Gastroesophageal sphincter (tissue), 4 donors: ENCODE results near the gene NKAIN2. TPM values are rescaled to one million over a fixed set of nuclear protein-coding genes. Genes with fewer than 3 reads are reported as not detected.

ENCODE experiments used
- ATAC-seq: fragments of 150-250 bp; one replicate; pipeline ENCODE4 v1.9.1; 2016; ENCODE audit warnings: mild to moderate bottlenecking, moderate library complexity
- H3K27ac ChIP-seq, 4 donors: fragments of 200-600 bp; sonication (generic) in 3 of 4; 1 replicate in 3 of 4; 2 replicates in 1 of 4; pipeline ENCODE4 v1.5.1; 2016 to 2019
- H3K27me3 ChIP-seq: fragments of 200-600 bp; sonication (generic); one replicate; pipeline ENCODE4 v1.5.1; 2019
- H3K36me3 ChIP-seq, 2 donors: fragments of 200-600 bp; sonication (generic); one replicate each; pipeline ENCODE4 v1.5.1; 2019; ENCODE audit warnings: control low read depth in 1 of 2
- H3K4me1 ChIP-seq, 3 donors: fragments of 200-600 bp; sonication (generic); 1 replicate in 2 of 3; 2 replicates in 1 of 3; pipeline ENCODE4 v1.5.1; 2016 to 2019; ENCODE audit warnings: control low read depth in 2 of 3
- H3K4me3 ChIP-seq, 2 donors: fragments of 200-600 bp; sonication (generic); one replicate each; pipeline ENCODE4 v1.5.1; 2019; ENCODE audit warnings: mild to moderate bottlenecking in 1 of 2, moderate library complexity in 1 of 2
- H3K9me3 ChIP-seq, 3 donors: fragments of 200-600 bp; sonication (generic); one replicate each; pipeline ENCODE4 v1.5.1; 2017 to 2019; ENCODE audit warnings: control low read depth in 2 of 3
- EP300 ChIP-seq: sonication (generic); formaldehyde crosslinking; IDR thresholded peaks from one replicate; pipeline ENCODE4 v1.6.1; 2017; ENCODE audit warnings: antibody characterized with exemption, mild to moderate bottlenecking
- POLR2A ChIP-seq, 2 donors: fragments of 450-650 bp; IDR thresholded peaks; one replicate each; pipeline ENCODE4 v1.6.1; 2017; ENCODE audit warnings: antibody characterized with exemption in 2 of 2, mild to moderate bottlenecking in 2 of 2, moderate library complexity in 1 of 2
- POLR2AphosphoS5 ChIP-seq: sonication (generic); formaldehyde crosslinking; IDR thresholded peaks from one replicate; pipeline ENCODE4 v1.6.1; 2017; ENCODE audit warnings: antibody characterized with exemption
- WGBS, 2 donors: methylation state at CpG; one replicate each; pipeline ENCODE4 v1.1.5; 2018; ENCODE audit warnings: low coverage in 1 of 2; 5-methylcytosine and 5-hydroxymethylcytosine counted together
- total RNA-seq, 4 donors: library from RNA; depleted of rRNA; stranded (reverse); fragments of >200 nt; gene quantifications; one replicate each; pipeline ENCODE4 v1.1.0, GENCODE V29; 2016
- TF ChIP-seq, protein P1 (sequence below), 4 experiments: fragments of 200-600 bp in 2 of 4; fragments of 450-650 bp in 2 of 4; sonication (generic) in 1 of 4; IDR thresholded peaks; one replicate each; pipeline ENCODE4 v1.5.1; 2017 to 2019; ENCODE audit warnings: antibody characterized with exemption in 4 of 4, mild to moderate bottlenecking in 2 of 4, moderate library complexity in 2 of 4

Gene NKAIN2
- total RNA-seq, 4 donors from 2014 or later, result 0.23 to 3.2 TPM; not detected in 2

DNA sequence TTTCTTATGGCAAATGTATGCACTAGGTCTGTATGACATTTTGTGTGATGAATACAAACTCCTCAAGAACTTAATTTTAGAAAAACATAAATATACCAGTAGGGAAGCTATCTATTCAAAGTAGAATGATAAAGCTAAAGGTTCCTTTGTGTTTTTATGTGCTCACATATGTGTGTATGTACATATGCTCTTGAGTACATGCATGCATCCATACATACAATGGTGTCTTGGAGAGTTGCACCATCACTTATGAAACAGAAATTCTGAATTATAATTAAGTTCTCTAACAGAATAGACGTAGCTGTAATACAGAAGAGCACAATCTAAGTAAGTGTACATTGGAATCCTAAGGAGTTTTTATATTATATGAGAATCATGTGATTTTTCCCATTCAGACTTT is 2.3 kb downstream of the NKAIN2 start:
- ATAC-seq, result no peak
- 61 to 90% methylated on average over 1 of the region's 1 CpG for WGBS, 2 donors
- H3K4me3 ChIP-seq, result no peak overlapping the region
- peaks cover 0 to 18% (median 6%) of the 10 kb centered on the region in 3 donors for H3K4me1 ChIP-seq
- peaks cover 25% of the 10 kb centered on the region for H3K27me3 ChIP-seq
- H3K36me3 ChIP-seq, result no peaks in the 10 kb centered on the region
- no peak overlapping the region for H3K27ac ChIP-seq
- no peaks in the 10 kb centered on the region for H3K9me3 ChIP-seq
- TF ChIP-seq, protein P1, sequence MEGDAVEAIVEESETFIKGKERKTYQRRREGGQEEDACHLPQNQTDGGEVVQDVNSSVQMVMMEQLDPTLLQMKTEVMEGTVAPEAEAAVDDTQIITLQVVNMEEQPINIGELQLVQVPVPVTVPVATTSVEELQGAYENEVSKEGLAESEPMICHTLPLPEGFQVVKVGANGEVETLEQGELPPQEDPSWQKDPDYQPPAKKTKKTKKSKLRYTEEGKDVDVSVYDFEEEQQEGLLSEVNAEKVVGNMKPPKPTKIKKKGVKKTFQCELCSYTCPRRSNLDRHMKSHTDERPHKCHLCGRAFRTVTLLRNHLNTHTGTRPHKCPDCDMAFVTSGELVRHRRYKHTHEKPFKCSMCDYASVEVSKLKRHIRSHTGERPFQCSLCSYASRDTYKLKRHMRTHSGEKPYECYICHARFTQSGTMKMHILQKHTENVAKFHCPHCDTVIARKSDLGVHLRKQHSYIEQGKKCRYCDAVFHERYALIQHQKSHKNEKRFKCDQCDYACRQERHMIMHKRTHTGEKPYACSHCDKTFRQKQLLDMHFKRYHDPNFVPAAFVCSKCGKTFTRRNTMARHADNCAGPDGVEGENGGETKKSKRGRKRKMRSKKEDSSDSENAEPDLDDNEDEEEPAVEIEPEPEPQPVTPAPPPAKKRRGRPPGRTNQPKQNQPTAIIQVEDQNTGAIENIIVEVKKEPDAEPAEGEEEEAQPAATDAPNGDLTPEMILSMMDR (IDR thresholded peaks at IDR 0.05), result no peak
- TF ChIP-seq POLR2AphosphoS5 (no peak), POLR2A (IDR thresholded peaks at IDR 0.05) (no peak), EP300 (no peak)

DNA sequence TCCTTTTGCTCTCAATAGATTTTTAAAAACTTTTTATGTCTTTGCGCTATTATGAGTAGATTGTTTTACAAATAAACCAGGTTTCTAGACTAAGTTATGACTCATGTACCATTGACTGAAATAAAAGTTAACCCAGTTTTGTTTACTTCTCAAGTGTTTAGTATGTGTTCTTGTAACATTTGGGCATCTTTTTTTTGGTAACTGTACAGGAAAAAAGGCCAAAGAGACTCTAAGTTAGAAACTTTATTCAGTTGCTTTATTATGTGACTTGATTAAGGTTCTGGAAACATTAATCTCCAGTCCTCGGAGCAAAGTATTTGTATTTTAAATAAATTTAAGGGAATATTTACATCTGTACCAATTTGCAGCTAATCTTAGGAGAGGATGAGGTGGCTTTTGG is 2.9 kb downstream of the NKAIN2 start:
- H3K9me3 ChIP-seq, result no peaks in the 10 kb centered on the region
- TF ChIP-seq, protein P1 (IDR thresholded peaks at IDR 0.05), result no peak
- no peak for TF ChIP-seq EP300
- TF ChIP-seq POLR2A (IDR thresholded peaks at IDR 0.05), result no peak
- no peak for TF ChIP-seq POLR2AphosphoS5
- ATAC-seq, result no peak
- H3K36me3 ChIP-seq, result no peaks in the 10 kb centered on the region
- H3K27ac ChIP-seq, result no peak overlapping the region
- peaks cover 25% of the 10 kb centered on the region for H3K27me3 ChIP-seq
- no peak overlapping the region for H3K4me3 ChIP-seq
- H3K4me1 ChIP-seq, result peaks cover 0 to 18% (median 6%) of the 10 kb centered on the region in 3 donors
- WGBS, 2 donors, result 75 to 78% methylated on average over 2 of the region's 2 CpGs

DNA sequence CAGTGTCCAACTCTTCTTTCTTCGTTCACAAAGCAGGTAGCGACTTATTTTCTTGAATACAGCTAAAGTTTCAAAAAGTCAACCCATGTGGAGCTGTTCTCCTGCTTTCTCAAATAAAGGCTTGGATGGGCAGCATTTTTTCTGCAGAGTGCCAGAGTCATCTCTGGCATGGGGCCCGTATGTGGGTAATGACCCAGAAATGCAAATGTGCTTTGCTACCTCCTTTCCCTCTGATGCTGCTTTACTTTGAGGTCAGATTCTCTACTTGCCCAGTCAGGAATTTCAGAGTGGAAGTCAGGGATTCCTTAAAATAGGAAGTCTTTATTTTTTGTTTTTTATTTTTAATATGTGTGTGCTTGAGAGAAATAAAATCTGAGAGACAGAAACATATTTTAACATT is 4.9 kb downstream of the NKAIN2 start:
- H3K4me1 ChIP-seq, result peaks cover 0 to 6% (median 0%) of the 10 kb centered on the region in 3 donors
- peaks cover 17% of the 10 kb centered on the region for H3K27me3 ChIP-seq
- no peaks in the 10 kb centered on the region for H3K9me3 ChIP-seq
- H3K27ac ChIP-seq, result no peak overlapping the region
- H3K4me3 ChIP-seq, result no peak overlapping the region
- TF ChIP-seq, protein P1 (IDR thresholded peaks at IDR 0.05), result no peak
- no peak for TF ChIP-seq POLR2A (IDR thresholded peaks at IDR 0.05)
- TF ChIP-seq POLR2AphosphoS5, result no peak
- TF ChIP-seq EP300, result no peak
- no peaks in the 10 kb centered on the region for H3K36me3 ChIP-seq
- WGBS, 2 donors, result 74 to 89% methylated on average over 3 of the region's 3 CpGs
- no peak for ATAC-seq

DNA sequence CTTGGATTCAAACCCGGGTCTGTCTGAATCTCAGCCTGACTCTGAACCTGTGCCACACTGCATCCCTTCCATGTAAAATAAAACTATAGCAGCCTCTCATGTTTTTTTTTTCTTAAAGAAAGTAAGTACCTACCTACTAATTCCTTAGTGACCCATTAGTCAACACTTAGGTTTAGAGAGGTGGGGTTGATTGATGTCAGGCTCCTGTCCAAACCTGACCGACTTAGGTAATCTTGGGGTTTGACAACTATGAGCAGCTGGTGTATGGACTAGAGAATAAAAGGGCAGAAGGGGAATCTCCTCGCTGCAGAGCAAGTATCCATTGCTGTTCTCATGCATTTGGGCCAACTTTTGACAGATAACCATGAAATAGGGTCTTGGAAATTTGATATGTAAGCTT is 6.5 kb downstream of the NKAIN2 start:
- TF ChIP-seq, protein P1 (IDR thresholded peaks at IDR 0.05), result no peak
- TF ChIP-seq EP300, result no peak
- TF ChIP-seq POLR2A (IDR thresholded peaks at IDR 0.05), result no peak
- no peak for TF ChIP-seq POLR2AphosphoS5
- no peak overlapping the region for H3K4me3 ChIP-seq
- no peaks in the 10 kb centered on the region for H3K4me1 ChIP-seq
- WGBS, 2 donors, result 85 to 92% methylated on average over 3 of the region's 3 CpGs
- H3K36me3 ChIP-seq, result no peaks in the 10 kb centered on the region
- H3K27ac ChIP-seq, result no peak overlapping the region
- H3K27me3 ChIP-seq, result peaks cover 2% of the 10 kb centered on the region
- ATAC-seq, result no peak
- no peaks in the 10 kb centered on the region for H3K9me3 ChIP-seq

DNA sequence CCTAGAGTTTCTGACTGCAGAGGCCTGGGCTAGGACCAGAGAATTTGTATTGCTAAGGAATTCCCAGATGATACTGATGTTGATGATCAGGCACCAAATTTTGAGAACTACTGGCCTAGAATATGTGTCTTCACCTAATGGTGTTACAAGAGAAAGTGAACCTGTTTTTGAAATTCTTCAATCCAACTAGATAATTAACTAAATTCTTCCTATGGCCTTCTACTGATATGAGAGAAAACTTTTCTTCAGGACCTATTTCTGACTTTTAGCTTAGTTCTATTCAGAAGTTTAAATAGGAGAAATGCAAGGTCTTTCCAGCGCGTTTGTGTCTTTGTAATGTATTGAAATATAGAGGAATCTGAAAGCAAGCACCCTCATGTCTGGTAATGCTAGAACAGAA is 7.3 kb downstream of the NKAIN2 start:
- H3K36me3 ChIP-seq, result no peaks in the 10 kb centered on the region
- H3K27me3 ChIP-seq, result no peaks in the 10 kb centered on the region
- 91% methylated on average over 2 of the region's 2 CpGs; no CpG with 5 or more reads in 1 of the 2 donors for WGBS, 2 donors
- no peak for ATAC-seq
- H3K9me3 ChIP-seq, result no peaks in the 10 kb centered on the region
- TF ChIP-seq POLR2AphosphoS5 (no peak), EP300 (no peak), POLR2A (IDR thresholded peaks at IDR 0.05) (no peak)
- TF ChIP-seq, protein P1 (IDR thresholded peaks at IDR 0.05), result no peak
- H3K27ac ChIP-seq, result no peak overlapping the region
- no peaks in the 10 kb centered on the region for H3K4me1 ChIP-seq
- no peak overlapping the region for H3K4me3 ChIP-seq
